Endodermal cell (in vitro differentiated cells): ENCODE results near the gene GGTA1. TPM values are rescaled to one million over a fixed set of nuclear protein-coding genes. Genes with fewer than 3 reads are reported as not detected.

Source experiments
- DNase-seq: peaks from one replicate; pipeline ENCODE4 v3.0.0-alpha.2; 2017
- H3K27ac ChIP-seq: 2 replicates; pipeline ENCODE4 v1.5.1; 2013; ENCODE audit warnings: mild to moderate bottlenecking, low read depth, low read length, moderate library complexity
- H3K27me3 ChIP-seq: 2 replicates; pipeline ENCODE4 v1.6.1; 2013; ENCODE audit warnings: mild to moderate bottlenecking, low read length, moderate library complexity; ENCODE audit not compliant: insufficient read depth, control insufficient read depth, poor library complexity, severe bottlenecking
- H3K36me3 ChIP-seq: 2 replicates; pipeline ENCODE4 v1.7.0; 2013; ENCODE audit warnings: mild to moderate bottlenecking, low read length, moderate library complexity; ENCODE audit not compliant: control insufficient read depth, insufficient read depth
- H3K4me1 ChIP-seq: one replicate; pipeline ENCODE4 v1.7.0; 2013; ENCODE audit warnings: low read length; ENCODE audit not compliant: control insufficient read depth, insufficient read depth
- H3K4me3 ChIP-seq: 2 replicates; pipeline ENCODE4 v1.5.1; 2013; ENCODE audit warnings: mild to moderate bottlenecking, low read length, moderate library complexity
- H3K9ac ChIP-seq: 2 replicates; pipeline ENCODE4 v1.6.1; 2013; ENCODE audit warnings: mild to moderate bottlenecking, low read length, moderate library complexity; ENCODE audit not compliant: poor library complexity, severe bottlenecking; ENCODE audit errors: extremely low read depth
- H3K9me3 ChIP-seq: 2 replicates; pipeline ENCODE4 v1.6.1; 2013; ENCODE audit warnings: mild to moderate bottlenecking, low read length, moderate library complexity; ENCODE audit not compliant: control insufficient read depth
- H3K27ac Mint-ChIP-seq: 2 replicates; pipeline ENCODE4 v1.8.0; 2020; ENCODE audit warnings: mixed read lengths
- H3K27me3 Mint-ChIP-seq: 2 replicates; pipeline ENCODE4 v1.8.0; 2021; ENCODE audit warnings: mild to moderate bottlenecking, mixed read lengths; ENCODE audit not compliant: insufficient read depth
- H3K36me3 Mint-ChIP-seq: 2 replicates; pipeline ENCODE4 v1.8.0; 2020; ENCODE audit warnings: low read depth, mixed read lengths
- H3K4me1 Mint-ChIP-seq: 2 replicates; pipeline ENCODE4 v1.8.0; 2020; ENCODE audit warnings: mixed read lengths
- H3K4me3 Mint-ChIP-seq: 2 replicates; pipeline ENCODE4 v1.8.0; 2020; ENCODE audit warnings: mild to moderate bottlenecking, moderate library complexity, mixed read lengths
- H3K9me3 Mint-ChIP-seq: 2 replicates; pipeline ENCODE4 v1.8.0; 2020; ENCODE audit warnings: mild to moderate bottlenecking, mixed read lengths
- WGBS, 2 experiments: methylation state at CpG; one replicate each; pipeline versions ENCODE4 v1.1.5 to v1.1.7; 2013; ENCODE audit warnings: missing lambda C conversion rate in 2 of 2, mixed read lengths in 1 of 2; ENCODE audit not compliant: insufficient coverage in 1 of 2, insufficient read length in 1 of 2; 5-methylcytosine and 5-hydroxymethylcytosine counted together
- total RNA-seq, 2 donors: library from RNA; stranded (reverse); fragmentation: NEBNext Ultra II Directional in 1 of 2; extraction: Animal tissue kit (Norgen Biotek cat#: 25700) in 1 of 2; gene quantifications; 2 replicates in 1 of 2; 3 replicates in 1 of 2; pipeline ENCODE4 v1.2.1, GENCODE V29; 2021
- TF ChIP-seq, protein P1 (sequence below): fragments of 200-600 bp; sonication (generic); conservative IDR thresholded peaks from 2 replicates; pipeline ENCODE4 v1.5.0; 2021; ENCODE audit warnings: antibody characterized with exemption, mild to moderate bottlenecking

GGTA1 gene
- total RNA-seq, 2 donors from 2014 or later, result not detected

DNA sequence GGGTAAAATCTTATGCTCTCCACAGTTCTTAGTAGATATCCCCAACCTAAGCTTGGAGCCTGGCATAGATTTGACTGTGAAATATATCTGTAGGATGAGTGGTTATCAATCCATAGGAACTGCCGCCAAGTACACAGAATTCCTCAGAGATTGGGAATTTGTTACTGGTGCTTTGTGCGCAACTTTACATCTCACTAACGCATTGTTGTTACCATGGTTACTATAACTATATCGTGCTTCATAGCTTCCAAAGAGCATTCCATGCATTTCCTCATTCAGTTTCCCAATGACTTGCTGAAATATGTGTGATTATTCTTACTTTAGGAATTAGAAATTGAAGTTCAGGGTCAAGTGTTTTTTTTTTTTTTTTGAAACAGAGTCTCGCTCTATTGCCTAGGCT is 9.5 kb upstream of the GGTA1 start:
- Mint-ChIP-seq H3K4me1 (peaks cover 2% of the 10 kb centered on the region), H3K27ac (no peak overlapping the region), H3K27me3 (peaks cover 24% of the 10 kb centered on the region), H3K4me3 (no peak overlapping the region), H3K36me3 (no peaks in the 10 kb centered on the region), H3K9me3 (no peaks in the 10 kb centered on the region)
- Histone ChIP-seq H3K4me1 (no peaks in the 10 kb centered on the region), H3K27ac (no peak overlapping the region), H3K9me3 (no peaks in the 10 kb centered on the region), H3K36me3 (no peaks in the 10 kb centered on the region), H3K27me3 (no peaks in the 10 kb centered on the region), H3K4me3 (no peak overlapping the region), H3K9ac (no peak overlapping the region)
- TF ChIP-seq, protein P1, sequence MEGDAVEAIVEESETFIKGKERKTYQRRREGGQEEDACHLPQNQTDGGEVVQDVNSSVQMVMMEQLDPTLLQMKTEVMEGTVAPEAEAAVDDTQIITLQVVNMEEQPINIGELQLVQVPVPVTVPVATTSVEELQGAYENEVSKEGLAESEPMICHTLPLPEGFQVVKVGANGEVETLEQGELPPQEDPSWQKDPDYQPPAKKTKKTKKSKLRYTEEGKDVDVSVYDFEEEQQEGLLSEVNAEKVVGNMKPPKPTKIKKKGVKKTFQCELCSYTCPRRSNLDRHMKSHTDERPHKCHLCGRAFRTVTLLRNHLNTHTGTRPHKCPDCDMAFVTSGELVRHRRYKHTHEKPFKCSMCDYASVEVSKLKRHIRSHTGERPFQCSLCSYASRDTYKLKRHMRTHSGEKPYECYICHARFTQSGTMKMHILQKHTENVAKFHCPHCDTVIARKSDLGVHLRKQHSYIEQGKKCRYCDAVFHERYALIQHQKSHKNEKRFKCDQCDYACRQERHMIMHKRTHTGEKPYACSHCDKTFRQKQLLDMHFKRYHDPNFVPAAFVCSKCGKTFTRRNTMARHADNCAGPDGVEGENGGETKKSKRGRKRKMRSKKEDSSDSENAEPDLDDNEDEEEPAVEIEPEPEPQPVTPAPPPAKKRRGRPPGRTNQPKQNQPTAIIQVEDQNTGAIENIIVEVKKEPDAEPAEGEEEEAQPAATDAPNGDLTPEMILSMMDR, result no peak
- no peak for DNase-seq
- WGBS, 2 experiments, result 96 to 100% methylated on average over 4 to 5 of the region's 5 CpGs

DNA sequence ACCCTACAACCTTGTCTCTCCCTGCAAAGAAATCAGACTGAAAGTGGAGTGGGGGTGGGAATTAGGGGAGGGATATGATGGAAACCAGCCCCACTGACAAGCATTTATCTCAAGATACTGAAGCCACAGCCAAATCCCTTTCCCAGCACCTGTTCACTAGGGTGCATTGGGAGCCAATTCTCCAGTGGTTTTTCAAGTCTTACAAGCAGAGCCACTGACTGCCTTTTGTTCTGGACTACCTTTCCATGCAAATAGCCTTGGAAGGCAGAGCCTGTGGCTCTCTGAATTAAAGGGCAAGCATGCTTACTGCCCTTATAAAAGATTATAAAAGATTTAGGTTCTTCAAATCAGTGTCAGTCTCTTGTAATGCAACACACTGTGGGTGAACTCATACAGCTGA is 8.8 kb upstream of the GGTA1 start:
- H3K4me3 ChIP-seq, result no peak overlapping the region
- H3K27me3 ChIP-seq, result no peaks in the 10 kb centered on the region
- H3K4me3 Mint-ChIP-seq, result no peak overlapping the region
- TF ChIP-seq, protein P1, result no peak
- DNase-seq, result no peak
- peaks cover 2% of the 10 kb centered on the region for H3K4me1 Mint-ChIP-seq
- no peak overlapping the region for H3K9ac ChIP-seq
- no peaks in the 10 kb centered on the region for H3K36me3 ChIP-seq
- H3K4me1 ChIP-seq, result no peaks in the 10 kb centered on the region
- H3K9me3 ChIP-seq, result no peaks in the 10 kb centered on the region
- H3K27ac Mint-ChIP-seq, result no peak overlapping the region
- no peaks in the 10 kb centered on the region for H3K9me3 Mint-ChIP-seq
- H3K36me3 Mint-ChIP-seq, result no peaks in the 10 kb centered on the region
- peaks cover 29% of the 10 kb centered on the region for H3K27me3 Mint-ChIP-seq
- no peak overlapping the region for H3K27ac ChIP-seq

DNA sequence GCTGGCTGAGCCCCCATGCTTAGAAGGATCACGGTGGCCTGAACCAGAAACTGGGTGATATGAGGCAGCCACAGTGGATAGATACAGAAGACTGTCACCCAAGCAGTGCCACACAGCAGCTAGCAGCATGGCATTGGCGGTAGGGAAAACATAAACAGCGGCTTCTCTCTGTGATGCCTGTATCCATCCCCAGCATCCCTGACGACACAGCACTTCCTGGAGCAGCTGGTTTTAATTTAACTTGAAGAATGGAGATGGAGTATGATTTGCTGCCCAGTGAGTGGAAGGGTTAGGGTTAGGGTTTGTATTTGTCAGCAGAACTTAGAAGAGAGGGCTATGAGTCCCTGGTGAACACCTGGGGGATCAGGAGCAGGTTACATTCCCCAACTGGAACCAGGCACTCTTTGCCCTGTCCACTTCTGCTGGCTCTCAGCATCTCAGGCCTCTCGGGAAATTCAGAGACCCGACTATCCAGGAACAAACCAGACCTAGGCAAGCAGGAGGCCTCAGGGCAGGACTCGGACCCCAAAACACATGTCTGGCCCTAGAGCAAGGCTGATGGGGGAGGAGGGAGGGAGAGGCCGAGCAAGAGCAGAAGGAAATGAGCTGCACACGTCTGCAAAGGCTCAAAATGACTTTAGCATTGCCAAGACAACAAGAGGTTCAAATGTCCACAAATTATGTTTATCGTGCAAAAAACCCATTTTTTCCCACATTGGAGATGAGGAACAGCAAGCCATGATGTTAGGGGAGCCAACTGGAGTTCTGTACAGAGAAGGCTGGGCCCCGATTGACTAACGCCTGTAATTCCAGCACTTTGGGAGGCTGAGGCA is 6.5 kb upstream of the GGTA1 start:
- H3K4me1 Mint-ChIP-seq, result peaks cover 2% of the 10 kb centered on the region
- DNase-seq, result no peak
- H3K27ac ChIP-seq, result no peak overlapping the region
- H3K4me3 ChIP-seq, result no peak overlapping the region
- H3K36me3 ChIP-seq, result no peaks in the 10 kb centered on the region
- H3K36me3 Mint-ChIP-seq, result no peaks in the 10 kb centered on the region
- H3K4me3 Mint-ChIP-seq, result no peak overlapping the region
- WGBS, 2 experiments, result 85 to 87% methylated on average over 12 of the region's 12 CpGs
- no peaks in the 10 kb centered on the region for H3K9me3 ChIP-seq
- H3K27me3 ChIP-seq, result peaks cover 9% of the 10 kb centered on the region
- H3K27me3 Mint-ChIP-seq, result peaks cover 49% of the 10 kb centered on the region
- no peak overlapping the region for H3K9ac ChIP-seq
- no peaks in the 10 kb centered on the region for H3K4me1 ChIP-seq
- TF ChIP-seq, protein P1, result no peak
- H3K9me3 Mint-ChIP-seq, result no peaks in the 10 kb centered on the region
- H3K27ac Mint-ChIP-seq, result no peak overlapping the region
